Muscle of arm (tissue), 12 donors: Measurements from ENCODE around the gene MUC20. TPM values are rescaled to one million over a fixed set of nuclear protein-coding genes. Genes with fewer than 3 reads are reported as not detected.
"Not testable (repeated sequence)": the region's sequence is repeated elsewhere in the genome, so short reads cannot be mapped to it uniquely, and the experiment has no call there.

Source experiments
- DNase-seq: peaks from one replicate; pipeline ENCODE4 v3.0.0-alpha.2; 2013
- polyA plus RNA-seq, 12 donors: library from polyadenylated mRNA; unstranded; fragments of 120-200 nt; gene quantifications; one replicate each; pipeline ENCODE4 v1.2.1, GENCODE V29; 2013; ENCODE audit not compliant: insufficient read length in 12 of 12

MUC20 gene
- polyA plus RNA-seq, 12 donors = 0.90 to 14.8 (median 4.1) TPM; not detected in 2

- no peak for DNase-seq
These were observed 11.1 kb upstream of the MUC20 start for GRCh38 chr3:195709676-195710085.

GRCh38 chr3:195710126-195710905, 10.5 kb upstream of the MUC20 start:
- not testable (repeated sequence) for DNase-seq

- not testable (repeated sequence) for DNase-seq
These were observed 9.5 kb upstream of the MUC20 start for GRCh38 chr3:195711091-195711812.

DNA sequence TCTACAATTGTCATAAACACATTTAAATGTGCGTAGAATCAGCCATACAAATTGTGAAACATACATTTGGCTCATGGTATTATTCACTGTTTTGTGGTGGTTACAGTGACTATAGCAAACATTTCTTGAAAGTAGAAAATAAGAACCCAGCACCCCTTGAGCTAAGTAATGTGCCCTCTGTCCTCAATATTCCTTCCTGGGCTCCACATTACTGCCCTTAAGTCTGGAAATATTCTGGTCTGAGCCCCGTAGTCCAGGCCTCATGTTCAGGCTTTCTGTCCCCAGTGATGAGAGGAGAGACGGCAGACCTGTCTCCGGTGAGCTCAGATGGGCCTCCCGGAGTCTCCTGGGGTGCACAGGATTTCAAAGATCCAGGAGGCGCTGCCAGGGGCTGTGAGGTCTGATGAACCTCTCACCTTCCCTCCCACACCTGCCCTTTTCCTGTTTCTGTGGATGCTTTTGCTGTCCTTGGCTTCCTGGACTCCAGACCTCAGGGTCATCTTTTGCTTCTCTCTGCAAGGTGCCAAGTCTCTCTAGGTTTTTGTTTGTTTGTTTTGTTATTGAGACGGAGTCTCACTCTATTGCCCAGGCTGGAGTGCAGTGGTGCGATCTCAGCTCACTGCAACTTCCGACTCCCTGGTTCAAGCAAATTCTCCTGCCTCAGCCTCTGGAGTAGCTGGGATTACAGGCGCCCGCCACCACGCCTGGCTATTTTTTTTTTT, 8.8 kb upstream of the MUC20 start:
- no peak for DNase-seq

DNA sequence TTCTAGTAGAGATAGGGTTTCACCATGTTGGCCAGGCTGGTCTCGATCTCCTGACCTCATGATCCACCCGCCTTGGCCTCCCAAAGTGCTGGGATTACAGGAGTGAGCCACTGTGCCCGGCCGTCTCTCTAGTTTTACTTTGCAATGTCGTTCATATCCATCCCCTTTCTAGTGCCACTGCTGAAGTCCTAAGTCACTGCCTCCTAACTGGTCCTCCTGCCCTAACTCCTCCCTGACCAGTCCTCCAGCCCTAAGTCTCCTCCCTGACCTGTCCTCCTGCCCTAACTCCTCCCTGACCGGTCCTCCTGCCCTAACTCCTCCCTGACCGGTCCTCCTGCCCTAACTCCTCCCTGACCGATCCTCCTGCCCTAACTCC, 8.3 kb upstream of the MUC20 start:
- DNase-seq = not testable (repeated sequence)

DNA sequence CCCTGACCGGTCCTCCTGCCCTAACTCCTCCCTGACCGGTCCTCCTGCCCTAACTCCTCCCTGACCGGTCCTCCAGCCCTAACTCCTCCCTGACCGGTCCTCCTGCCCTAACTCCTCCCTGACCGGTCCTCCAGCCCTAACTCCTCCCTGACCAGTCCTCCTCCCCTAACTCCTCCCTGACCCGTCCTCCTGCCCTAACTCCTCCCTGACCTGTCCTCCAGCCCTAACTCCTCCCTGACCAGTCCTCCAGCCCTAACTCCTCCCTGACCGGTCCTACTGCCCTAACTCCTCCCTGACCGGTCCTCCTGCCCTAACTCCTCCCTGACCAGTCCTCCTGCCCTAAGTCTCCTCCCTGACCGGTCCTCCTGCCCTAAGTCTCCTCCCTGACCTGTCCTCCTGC, 7.6 kb upstream of the MUC20 start:
- not testable (repeated sequence) for DNase-seq

- DNase-seq = no peak
These were observed 6.3 kb upstream of the MUC20 start for GRCh38 chr3:195714380-195715011.

- DNase-seq = no peak
These were observed 5.6 kb upstream of the MUC20 start for GRCh38 chr3:195715134-195715533.

DNA sequence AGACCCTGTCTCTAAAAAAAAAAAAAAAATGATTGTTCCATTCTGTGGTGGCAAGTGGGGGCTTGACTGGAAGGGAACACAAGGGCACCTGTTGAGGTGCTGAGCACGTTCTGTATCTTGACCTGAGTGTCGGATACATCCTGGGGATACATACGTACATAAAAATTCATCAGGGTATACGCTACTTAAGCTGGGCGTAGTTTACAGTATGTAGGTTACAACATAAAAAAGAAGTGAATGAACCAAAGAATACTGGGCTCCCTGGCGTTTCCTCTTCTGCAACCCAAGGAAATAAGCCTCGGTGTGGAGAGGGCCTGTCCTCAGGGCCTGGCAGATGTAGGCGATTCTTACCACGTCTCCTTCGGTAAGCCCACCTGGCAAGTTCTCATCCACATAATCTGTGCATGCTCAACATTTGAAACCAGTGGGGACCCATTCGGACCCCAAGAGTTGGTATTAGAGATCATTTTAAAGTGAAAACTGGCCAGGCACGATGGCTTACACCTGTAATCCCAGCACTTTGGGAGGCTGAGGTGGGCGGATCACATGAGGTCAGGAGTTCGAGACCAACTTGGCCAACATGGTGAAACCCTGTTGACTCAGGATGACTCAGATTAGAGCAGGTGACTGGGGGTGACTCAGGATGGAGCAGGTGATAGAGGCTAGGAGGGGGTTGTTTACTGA, 5.1 kb upstream of the MUC20 start:
- DNase-seq = no peak

DNA sequence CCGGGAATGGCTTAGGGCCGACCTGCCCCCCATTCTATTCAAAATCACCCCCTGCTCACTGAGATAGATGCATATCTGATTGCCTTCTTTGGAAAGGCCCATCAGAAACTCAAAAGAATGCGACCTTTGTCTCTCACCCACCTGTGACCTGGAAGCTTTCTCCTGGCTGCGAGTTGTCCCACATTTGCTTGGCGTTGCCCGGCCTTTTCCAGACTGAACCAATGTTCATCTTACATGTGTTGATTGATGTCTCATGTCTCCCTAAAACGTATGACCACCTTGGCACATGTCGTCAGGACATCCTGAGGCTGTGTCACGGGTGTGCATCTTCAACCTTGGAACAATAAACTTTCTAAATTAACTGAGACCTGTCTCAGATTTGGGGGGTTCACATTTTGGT, 3.4 kb upstream of the MUC20 start:
- DNase-seq = no peak

DNA sequence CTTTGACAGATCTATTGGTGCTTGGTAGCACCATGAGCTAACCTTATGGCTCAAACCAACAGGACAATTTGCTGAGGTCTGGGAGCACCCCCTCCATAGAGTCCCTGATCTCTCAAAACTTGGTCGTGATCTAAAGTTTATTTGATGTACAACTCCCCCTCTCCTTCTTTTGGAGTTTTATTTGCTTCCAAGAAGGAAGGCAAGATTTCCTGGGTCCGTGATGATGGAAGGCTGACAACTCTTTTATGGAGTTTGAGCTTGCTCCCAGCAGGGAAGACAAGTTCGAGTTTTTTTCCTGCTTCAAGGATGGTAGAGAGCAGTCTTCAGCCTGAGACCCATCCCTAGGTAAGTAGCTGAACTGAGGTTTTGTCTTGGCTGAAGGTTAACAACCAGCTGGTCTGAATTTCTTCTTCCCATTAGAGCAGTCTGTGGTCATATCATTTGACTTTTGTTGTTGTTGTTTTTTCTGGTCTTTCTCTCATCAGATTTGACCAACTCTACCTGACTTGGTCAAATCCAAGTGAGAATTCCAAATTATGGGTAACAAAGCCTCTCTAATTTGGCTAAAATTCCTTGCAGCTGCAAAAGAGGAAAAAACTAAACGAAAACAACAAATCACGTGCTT, 2.8 kb upstream of the MUC20 start:
- DNase-seq = no peak

GRCh38 chr3:195718477-195718984, 2.2 kb upstream of the MUC20 start:
- DNase-seq = no peak

DNA sequence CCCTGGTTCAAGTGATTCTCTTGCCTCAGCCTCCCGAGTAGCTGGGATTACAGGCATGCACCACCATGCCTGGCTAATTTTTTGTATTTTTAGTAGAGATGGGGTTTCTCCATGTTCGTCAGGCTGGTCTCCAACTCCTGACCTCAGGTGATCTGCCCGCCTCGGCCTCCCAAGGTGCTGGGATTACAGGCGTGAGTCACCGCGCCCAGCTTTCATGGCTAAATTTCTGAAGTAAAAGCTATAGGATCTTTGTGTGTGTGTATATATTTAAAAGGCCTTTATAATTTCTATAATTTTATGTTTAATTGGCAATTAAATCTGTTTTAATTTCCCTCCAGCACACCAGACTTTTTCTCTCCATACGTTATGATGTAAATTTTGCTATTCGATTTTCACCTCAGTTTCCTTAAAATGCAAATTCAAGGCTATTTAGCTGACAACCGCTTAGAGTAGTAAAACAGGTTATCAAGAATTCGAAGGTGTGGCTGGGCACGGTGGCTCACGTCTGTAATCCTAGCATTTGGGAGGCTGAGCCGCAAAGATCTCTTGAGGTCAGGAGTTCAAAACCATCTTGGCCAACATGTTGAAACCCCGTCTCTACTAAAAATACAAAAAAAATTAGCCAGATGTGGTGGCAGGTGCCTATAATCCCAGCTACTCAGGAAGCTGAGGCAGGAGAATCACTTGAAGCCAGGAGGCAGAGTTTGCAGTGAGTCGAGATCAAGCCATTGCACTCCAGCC, 1.1 kb upstream of the MUC20 start:
- not testable (repeated sequence) for DNase-seq

DNA sequence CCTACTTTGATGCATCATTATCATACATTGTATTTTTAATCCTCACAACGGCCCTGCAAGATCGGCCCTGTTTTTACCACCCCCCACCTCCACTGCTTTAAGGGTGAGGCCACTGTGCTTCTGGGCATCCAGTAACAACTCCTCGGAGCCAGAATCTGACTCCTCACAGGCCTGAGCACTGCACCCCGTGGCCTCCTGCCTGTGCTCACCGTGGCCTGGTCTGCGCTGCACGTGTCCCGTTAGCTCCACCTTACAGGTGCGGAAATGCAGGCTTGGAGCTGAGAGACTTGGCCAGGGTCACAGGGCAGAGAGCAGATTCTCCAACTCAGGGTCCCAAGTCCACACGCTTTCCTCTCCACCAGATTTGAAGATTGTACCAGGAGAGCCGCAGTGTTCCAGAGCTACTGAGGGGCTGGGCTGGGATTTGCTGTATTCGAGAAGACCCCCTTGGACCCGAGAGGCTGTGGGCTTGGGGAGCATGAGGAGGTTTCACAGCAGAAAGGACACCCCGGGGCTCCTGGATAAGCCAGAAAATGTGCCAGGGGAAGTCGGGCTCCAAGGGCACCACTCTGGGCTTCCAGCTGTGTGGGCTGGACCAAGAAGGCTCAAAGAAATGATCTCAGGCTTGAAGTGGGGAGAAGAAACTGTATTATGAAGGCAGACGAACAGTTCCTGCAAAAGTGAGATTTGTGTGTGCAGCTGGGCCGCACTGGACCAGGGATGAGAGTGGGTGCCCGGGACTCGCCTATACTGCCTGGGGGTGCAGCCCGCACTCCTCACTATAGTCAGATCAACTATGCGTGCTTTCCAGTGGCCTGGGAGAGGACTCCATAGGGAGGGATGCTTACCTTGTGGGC, 1.6 kb downstream of the MUC20 start:
- not testable (repeated sequence) for DNase-seq

- DNase-seq = not testable (repeated sequence)
These were observed 2.2 kb downstream of the MUC20 start for GRCh38 chr3:195722996-195723345.

DNA sequence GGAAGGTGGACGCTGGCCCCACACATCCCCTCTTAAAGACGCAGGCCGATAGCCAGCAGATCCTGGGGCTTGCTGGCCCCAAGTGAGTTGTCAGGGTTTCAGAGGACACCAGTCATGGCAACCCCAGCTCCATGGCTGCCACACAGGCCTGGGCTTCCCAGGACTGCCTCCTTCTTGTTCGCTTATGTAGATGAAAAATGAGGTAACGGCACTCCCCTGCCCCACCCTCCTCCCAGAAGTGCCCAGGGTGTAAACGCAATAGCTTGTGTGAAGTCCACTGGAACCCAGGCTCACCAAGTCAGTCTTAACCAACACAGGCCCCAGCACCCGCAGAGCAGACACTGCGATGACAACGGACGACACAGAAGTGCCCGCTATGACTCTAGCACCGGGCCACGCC, 3.6 kb downstream of the MUC20 start:
- DNase-seq = not testable (repeated sequence)

DNA sequence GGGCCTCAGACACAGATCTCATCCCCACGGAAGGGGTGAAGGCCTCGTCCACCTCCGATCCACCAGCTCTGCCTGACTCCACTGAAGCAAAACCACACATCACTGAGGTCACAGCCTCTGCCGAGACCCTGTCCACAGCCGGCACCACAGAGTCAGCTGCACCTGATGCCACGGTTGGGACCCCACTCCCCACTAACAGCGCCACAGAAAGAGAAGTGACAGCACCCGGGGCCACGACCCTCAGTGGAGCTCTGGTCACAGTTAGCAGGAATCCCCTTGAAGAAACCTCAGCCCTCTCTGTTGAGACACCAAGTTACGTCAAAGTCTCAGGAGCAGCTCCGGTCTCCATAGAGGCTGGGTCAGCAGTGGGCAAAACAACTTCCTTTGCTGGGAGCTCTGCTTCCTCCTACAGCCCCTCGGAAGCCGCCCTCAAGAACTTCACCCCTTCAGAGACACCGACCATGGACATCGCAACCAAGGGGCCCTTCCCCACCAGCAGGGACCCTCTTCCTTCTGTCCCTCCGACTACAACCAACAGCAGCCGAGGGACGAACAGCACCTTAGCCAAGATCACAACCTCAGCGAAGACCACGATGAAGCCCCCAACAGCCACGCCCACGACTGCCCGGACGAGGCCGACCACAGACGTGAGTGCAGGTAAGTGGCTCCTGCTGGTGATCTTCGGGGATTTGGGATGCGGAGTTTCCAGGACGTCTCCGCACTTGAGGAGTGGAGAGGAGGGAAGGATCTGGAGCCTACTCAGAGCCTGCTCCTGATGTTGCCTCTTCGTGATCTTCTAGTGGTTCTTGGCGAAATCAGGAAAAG, 5.3 kb downstream of the MUC20 start:
- not testable (repeated sequence) for DNase-seq

GRCh38 chr3:195727606-195728195, 6.9 kb downstream of the MUC20 start:
- DNase-seq = no peak
